ENCODE data around the gene DNAL4.

The DNAL4 gene

GRCh38 chr22:38828616-38829205 lies 34.8 kb upstream of the DNAL4 start:
- in situ Hi-C loops (cut with HindIII; ENCODE audit: low sequenced_read_pairs), result no loop called here
- DNase-seq (ENCODE audit: low read depth), result no peak
- TF ChIP-seq CTCF (IDR thresholded peaks at IDR 0.05; ENCODE audit: low read depth, low read length, missing control alignments), result no peak
- H3K4me3 ChIP-seq (ENCODE audit: low read depth, low read length), result no peak overlapping the region

GRCh38 chr22:38828191-38828590 lies 34.2 kb upstream of the DNAL4 start:
- in situ Hi-C loops (cut with HindIII; ENCODE audit: low sequenced_read_pairs), result no loop called here
- no peak for DNase-seq (ENCODE audit: low read depth)
- no peak overlapping the region for H3K4me3 ChIP-seq (ENCODE audit: low read depth, low read length)
- TF ChIP-seq CTCF (IDR thresholded peaks at IDR 0.05; ENCODE audit: low read depth, low read length, missing control alignments), result no peak

- no peak for DNase-seq (ENCODE audit: low read depth)
- H3K4me3 ChIP-seq (ENCODE audit: low read depth, low read length), result no peak overlapping the region
- in situ Hi-C loops (cut with HindIII; ENCODE audit: low sequenced_read_pairs), result no loop called here
- TF ChIP-seq CTCF (IDR thresholded peaks at IDR 0.05; ENCODE audit: low read depth, low read length, missing control alignments), result no peak
Measured at GRCh38 chr22:38827510-38827909, 33.6 kb upstream of the DNAL4 start.

GRCh38 chr22:38826801-38827200 lies 32.9 kb upstream of the DNAL4 start:
- in situ Hi-C loops (cut with HindIII; ENCODE audit: low sequenced_read_pairs), result no loop called here
- no peak for TF ChIP-seq CTCF (IDR thresholded peaks at IDR 0.05; ENCODE audit: low read depth, low read length, missing control alignments)
- no peak for DNase-seq (ENCODE audit: low read depth)
- H3K4me3 ChIP-seq (ENCODE audit: low read depth, low read length), result no peak overlapping the region

GRCh38 chr22:38826386-38826785 lies 32.4 kb upstream of the DNAL4 start:
- no peak for DNase-seq (ENCODE audit: low read depth)
- TF ChIP-seq CTCF (IDR thresholded peaks at IDR 0.05; ENCODE audit: low read depth, low read length, missing control alignments), result no peak
- no peak overlapping the region for H3K4me3 ChIP-seq (ENCODE audit: low read depth, low read length)
- in situ Hi-C loops (cut with HindIII; ENCODE audit: low sequenced_read_pairs), result no loop called here

- in situ Hi-C loops (cut with HindIII; ENCODE audit: low sequenced_read_pairs), result no loop called here
- DNase-seq (ENCODE audit: low read depth), result peak; percentile 67
- no peak overlapping the region for H3K4me3 ChIP-seq (ENCODE audit: low read depth, low read length)
- TF ChIP-seq CTCF (IDR thresholded peaks at IDR 0.05; ENCODE audit: low read depth, low read length, missing control alignments), result peak; percentile 76
Measured at GRCh38 chr22:38824585-38824984, 30.6 kb upstream of the DNAL4 start.
